NCI-H128 (cell line): ENCODE results near the gene TECR.

Experiments
- DNase-seq: peaks from one replicate; lab custom pipeline; 2025; ENCODE audit not compliant: unreplicated experiment; lab: John Stamatoyannopoulos, UW

Gene TECR

DNA sequence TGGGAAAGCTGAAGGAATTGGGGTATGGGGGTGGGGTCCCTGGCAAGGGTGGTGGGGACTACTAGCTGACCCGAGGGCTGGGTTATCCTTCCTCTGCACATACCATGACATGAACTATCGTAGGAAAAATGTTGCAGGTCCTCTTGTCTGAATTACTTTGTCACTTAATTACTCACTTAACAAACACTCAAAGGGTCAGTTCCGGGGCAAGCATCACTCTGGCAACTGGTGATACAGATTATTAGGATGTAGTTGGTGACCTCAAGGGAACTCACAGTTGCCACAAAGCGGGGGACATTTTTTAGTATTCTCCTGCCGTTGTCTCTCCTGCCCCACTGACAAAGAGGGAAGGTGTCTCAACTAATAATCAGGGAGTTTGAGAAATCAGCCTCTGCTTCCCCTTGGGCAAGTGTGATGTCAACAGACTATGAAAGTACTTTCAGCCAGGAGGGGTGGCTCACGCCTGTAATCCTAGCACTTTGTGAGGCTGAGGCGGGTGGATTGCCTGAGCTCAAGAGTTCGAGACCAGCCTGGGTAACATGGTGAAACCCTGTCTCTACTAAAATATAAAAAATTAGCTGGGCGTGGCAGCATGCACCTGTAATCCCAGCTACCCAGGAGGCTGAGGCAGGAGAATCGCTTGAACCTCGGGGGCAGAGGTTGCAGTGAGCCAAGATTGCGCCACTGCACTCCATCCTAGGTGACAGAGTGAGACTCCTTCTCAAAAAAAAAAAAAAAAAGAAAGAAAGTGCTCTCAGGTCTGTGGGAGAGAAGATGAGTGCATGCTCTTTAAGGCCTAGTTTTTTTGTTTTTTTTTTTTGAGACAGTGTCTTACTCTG lies 21.5 kb upstream of the TECR start:
- DNase-seq = no peak

DNA sequence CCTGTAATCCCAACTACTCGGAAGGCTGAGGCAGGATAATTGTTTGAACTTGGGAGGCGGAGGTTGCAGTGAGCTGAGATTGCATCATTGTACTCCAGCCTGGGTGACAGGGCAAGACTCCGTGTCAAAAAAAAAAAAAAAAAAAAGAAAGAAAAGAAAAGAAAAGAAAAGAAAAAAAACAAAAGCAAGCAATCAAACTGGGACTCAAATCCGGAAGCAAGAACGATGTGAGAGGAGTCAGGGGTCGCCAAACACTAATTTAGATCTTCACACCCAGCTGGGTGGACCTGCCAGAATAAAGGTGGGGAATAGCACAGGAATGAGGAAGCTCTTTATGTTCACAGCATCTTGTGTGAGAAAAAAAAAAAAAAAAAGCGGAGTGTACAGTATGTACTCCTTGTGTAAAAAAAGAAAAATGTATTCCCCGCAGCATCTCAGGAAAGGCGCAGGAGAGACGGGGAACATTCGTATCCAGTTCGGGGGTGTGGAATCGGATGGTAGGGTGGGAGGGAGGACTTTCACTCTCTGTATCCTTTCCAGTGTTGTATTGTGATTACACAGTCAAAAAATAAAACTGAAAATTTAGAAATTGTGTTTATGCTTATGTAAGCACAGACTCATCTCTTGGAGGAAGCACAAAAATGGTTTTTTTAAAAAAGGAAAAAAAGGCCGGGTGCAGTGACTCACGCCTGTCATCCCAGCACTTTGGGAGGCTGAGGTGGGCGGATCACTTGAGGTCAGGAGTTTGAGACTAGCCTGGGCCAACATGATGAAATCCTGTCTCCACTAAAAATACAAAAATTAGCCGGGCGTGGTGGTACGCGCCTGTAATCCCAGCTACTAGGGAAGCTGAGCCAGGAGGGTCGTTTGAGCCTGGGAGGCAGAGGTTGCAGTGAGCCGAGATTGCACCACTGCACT lies 18.8 kb upstream of the TECR start:
- DNase-seq = no peak

GRCh38 chr19:14511229-14511593 lies 18.2 kb upstream of the TECR start:
- DNase-seq = no peak

GRCh38 chr19:14512406-14512961 lies 16.9 kb upstream of the TECR start:
- no peak for DNase-seq

GRCh38 chr19:14514215-14514863 lies 15.1 kb upstream of the TECR start:
- DNase-seq = no peak

DNA sequence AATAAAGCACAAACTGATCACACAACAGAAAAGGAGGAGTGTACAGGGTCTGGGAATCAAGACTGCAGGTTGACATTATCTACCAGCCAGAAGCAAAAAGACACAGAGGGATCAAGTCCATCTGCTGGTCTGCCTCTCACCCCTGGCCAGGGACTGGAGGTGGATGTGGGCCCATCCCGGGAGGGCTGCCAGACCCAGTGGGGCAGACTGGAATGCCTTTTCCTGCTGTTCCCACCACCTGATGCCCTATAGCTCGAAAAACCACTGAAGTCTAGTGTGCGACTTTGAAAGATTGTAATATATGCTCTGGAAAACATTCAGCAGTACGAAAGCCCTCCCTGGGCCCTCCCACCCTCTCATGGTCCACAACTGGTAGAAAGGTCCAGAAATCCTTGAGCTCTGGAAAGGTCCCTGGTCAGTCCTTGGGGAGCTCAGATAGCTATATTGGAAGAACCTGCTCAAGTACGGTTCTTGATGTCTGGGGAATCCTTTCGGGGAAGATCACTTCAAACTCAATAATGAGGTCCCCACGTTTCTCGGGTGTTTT lies 13.8 kb upstream of the TECR start:
- DNase-seq = no peak

- DNase-seq = no peak
Observed at GRCh38 chr19:14516048-14516534, 13.3 kb upstream of the TECR start.

DNA sequence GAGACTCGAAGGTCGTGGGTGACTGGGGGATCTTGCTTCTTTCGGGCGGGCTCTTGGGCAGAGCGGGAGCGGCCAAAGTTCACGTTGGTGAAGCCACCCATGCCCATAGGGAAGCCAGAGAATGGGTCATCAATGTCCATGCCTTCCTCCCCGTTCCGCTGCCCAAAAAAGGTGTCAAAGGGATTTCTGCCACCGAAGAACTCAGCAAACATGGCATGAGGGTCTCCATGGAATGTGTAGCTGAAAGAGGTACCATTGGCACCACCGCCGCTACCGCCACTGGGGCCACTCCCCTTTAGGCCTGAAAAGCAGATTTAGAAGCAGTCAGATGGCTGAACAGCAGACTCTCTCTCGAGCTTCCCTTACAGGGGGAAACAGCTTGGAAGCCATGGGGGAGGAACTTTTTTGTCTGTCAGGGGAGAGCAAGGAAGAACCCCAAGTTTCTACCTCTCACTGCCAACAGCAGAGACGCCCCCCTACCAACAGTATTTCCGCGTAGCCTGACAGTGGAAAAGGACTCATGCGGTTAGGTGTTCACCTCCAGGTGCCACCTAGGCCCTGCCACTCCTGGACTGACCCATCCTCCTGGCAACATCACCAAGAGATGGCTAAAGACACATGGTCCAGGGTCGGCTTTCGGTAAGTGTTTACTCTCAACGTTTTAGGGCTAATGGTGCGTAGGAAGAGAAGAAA lies 12.5 kb upstream of the TECR start:
- no peak for DNase-seq

DNA sequence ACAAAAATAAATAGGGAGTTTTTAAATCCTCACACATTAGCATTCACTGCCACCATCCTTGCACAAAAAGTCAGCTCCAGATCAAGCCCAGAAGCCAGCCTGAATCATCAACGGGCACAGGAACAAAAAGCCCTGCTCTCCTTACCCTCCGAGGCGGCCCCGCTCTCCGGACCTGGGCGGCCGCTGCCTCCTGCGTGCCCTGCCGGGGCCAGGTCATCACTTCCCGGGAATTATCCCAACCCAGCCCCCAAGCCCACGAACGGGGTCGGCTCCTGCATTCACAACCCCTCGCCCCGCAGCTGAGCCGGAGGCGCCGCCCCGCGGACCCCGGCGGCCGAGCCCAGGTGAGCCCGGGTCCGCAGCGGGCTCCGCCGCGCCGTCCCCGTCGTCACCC lies 12.0 kb upstream of the TECR start:
- DNase-seq = no peak

DNA sequence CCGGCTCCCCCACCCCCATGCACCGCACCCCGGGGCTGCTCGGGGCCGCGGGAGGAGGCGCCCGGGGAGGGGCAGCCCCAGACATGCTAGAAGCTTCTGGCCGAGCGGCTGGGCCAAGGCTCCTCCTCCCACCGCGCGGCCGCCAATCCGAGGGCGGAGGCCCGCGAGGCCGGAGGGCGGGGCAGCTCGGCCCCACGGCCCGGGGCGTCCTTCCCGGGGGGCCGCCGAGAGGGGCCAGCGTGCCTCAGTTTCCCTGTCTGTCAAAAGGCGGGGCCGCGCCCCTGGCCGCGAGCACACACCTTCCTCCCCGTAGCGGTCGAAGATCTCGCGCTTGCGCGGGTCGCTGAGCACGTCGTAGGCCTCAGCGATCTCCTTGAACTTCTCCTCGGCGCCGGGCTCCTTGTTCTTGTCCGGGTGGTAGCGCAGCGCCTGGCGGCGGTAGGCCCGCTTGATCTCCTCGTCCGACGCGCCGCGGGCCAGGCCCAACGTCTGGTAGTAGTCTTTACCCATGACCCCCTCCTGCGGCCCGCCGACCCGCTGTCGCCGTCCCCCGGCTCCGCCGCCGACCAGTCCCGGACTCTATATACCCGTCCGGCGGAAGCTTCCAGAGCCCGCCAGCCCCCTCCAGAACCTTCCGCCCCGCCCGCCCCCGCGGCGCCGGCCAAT lies 11.4 kb upstream of the TECR start, which contains the start of gene DNAJB1:
DNAJB1 (minus strand) TSS at position 558 of the 666 bp plus-strand sequence; CDS start at position 510, 48 bp downstream.
- DNase-seq = no peak

DNA sequence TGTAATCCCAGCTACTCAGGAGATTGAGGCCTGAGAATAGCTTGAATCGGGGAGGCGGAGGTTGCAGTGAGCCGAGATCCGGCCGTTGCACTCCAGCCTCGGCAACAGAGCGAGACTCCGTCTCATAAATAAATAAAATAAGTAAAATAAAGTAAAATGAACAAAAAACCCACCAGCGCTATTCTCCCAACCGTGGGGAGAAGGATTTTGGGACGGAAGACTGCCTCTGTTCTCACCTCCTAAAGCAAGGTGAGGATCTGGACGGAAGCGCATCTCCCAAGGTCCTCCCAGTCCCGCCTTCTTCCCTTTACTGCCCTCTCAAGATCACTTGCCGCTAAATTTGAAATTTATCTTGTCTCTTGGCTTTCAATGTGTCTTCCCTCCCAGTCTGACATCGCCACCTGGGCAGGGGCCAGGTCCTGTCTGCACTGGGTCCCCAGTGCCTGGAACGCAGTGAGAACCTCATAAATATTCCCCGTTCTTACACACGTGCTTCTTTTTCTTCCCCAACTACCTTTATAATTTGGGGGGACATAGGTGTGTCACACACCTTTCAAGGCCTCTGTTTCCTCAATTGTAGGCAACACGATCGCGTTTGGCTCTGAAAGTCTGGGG lies 10.0 kb upstream of the TECR start:
- no peak for DNase-seq

- no peak for DNase-seq
Observed at GRCh38 chr19:14519860-14520407, 9.5 kb upstream of the TECR start.

DNA sequence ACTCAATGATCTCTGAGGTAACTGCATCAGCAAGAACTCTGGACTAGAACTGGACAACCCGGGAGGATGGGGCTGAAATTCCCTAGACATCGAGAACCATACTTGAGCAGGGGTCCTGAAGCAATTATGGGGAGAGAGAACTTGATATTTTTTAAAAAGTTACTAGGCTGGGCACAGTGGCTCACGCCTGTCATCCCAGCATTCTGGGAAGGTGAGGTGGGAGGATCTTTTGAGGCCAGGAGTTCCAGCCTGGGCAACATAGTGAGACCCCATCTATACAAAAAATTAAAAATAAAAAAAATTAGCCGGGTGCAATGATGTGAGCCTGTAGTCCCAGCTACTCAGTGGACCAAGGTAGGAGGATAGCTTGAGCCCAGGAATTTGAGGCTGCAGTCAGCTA lies 8.9 kb upstream of the TECR start:
- DNase-seq = no peak

- no peak for DNase-seq
Observed at GRCh38 chr19:14525729-14526128, 3.7 kb upstream of the TECR start.

GRCh38 chr19:14526423-14526822 lies 3.0 kb upstream of the TECR start:
- no peak for DNase-seq

- no peak for DNase-seq
Observed at GRCh38 chr19:14528419-14529253, 758 bp upstream of the TECR start.

- DNase-seq = no peak
Observed at GRCh38 chr19:14530005-14530348, 583 bp downstream of the TECR start.

- DNase-seq = no peak
Observed at GRCh38 chr19:14530506-14530905, 1.1 kb downstream of the TECR start.
